ENCODE data around the gene PKNOX1.

The PKNOX1 gene

GRCh38 chr21:43023175-43023574 lies 48.8 kb downstream of the PKNOX1 start:
- in situ Hi-C loops (cut with HindIII; ENCODE audit: low sequenced_read_pairs) = no loop called here
- no peak overlapping the region for H3K4me3 ChIP-seq (ENCODE audit: low read depth, low read length)
- TF ChIP-seq CTCF (IDR thresholded peaks at IDR 0.05; ENCODE audit: low read depth, low read length, missing control alignments) = no peak
- DNase-seq (ENCODE audit: low read depth) = no peak

- no peak for TF ChIP-seq CTCF (IDR thresholded peaks at IDR 0.05; ENCODE audit: low read depth, low read length, missing control alignments)
- in situ Hi-C loops (cut with HindIII; ENCODE audit: low sequenced_read_pairs) = no loop called here
- DNase-seq (ENCODE audit: low read depth) = no peak
These were observed 50.2 kb downstream of the PKNOX1 start for GRCh38 chr21:43024439-43025136.

GRCh38 chr21:43025636-43026180 lies 51.3 kb downstream of the PKNOX1 start:
- peak; percentile 86 for DNase-seq (ENCODE audit: low read depth)
- H3K4me3 ChIP-seq (ENCODE audit: low read depth, low read length) = no peak overlapping the region
- no peak for TF ChIP-seq CTCF (IDR thresholded peaks at IDR 0.05; ENCODE audit: low read depth, low read length, missing control alignments)
- in situ Hi-C loops (cut with HindIII; ENCODE audit: low sequenced_read_pairs) = no loop called here

More at GRCh38 chr21:43024439-43025136, 50.2 kb downstream of the PKNOX1 start:
- no peak overlapping the region for H3K4me3 ChIP-seq (ENCODE audit: low read depth, low read length)

GRCh38 chr21:43027846-43028731 lies 53.7 kb downstream of the PKNOX1 start:
- in situ Hi-C loops (cut with HindIII; ENCODE audit: low sequenced_read_pairs) = no loop called here

GRCh38 chr21:43029785-43030184 lies 55.4 kb downstream of the PKNOX1 start:
- H3K4me3 ChIP-seq (ENCODE audit: low read depth, low read length) = no peak overlapping the region
- no peak for TF ChIP-seq CTCF (IDR thresholded peaks at IDR 0.05; ENCODE audit: low read depth, low read length, missing control alignments)
- DNase-seq (ENCODE audit: low read depth) = no peak
- in situ Hi-C loops (cut with HindIII; ENCODE audit: low sequenced_read_pairs) = no loop called here

More at GRCh38 chr21:43027846-43028731, 53.7 kb downstream of the PKNOX1 start:
- no peak overlapping the region for H3K4me3 ChIP-seq (ENCODE audit: low read depth, low read length)
- no peak for TF ChIP-seq CTCF (IDR thresholded peaks at IDR 0.05; ENCODE audit: low read depth, low read length, missing control alignments)
- no peak for DNase-seq (ENCODE audit: low read depth)

- in situ Hi-C loops (cut with HindIII; ENCODE audit: low sequenced_read_pairs) = no loop called here
- DNase-seq (ENCODE audit: low read depth) = no peak
- no peak overlapping the region for H3K4me3 ChIP-seq (ENCODE audit: low read depth, low read length)
- no peak for TF ChIP-seq CTCF (IDR thresholded peaks at IDR 0.05; ENCODE audit: low read depth, low read length, missing control alignments)
These were observed 56.8 kb downstream of the PKNOX1 start for GRCh38 chr21:43031121-43031619.
